Thyroid gland (tissue), 4 donors: Measurements from ENCODE around the gene HHIPL1. TPM values are rescaled to one million over a fixed set of nuclear protein-coding genes. Genes with fewer than 3 reads are reported as not detected.

Source experiments
- DNase-seq, 2 donors: peaks; one replicate each; pipeline ENCODE4 v3.0.0-alpha.2; 2019
- H3K27ac ChIP-seq, 3 donors: fragments of 200-600 bp; sonication (generic); 1 replicate in 2 of 3; 2 replicates in 1 of 3; pipeline ENCODE4 v1.5.1; 2016 to 2019; ENCODE audit warnings: mild to moderate bottlenecking in 1 of 3, moderate library complexity in 1 of 3
- H3K27me3 ChIP-seq: fragments of 200-600 bp; sonication (generic); one replicate; pipeline ENCODE4 v1.5.1; 2019
- H3K36me3 ChIP-seq, 2 donors: fragments of 200-600 bp; sonication (generic); one replicate each; pipeline ENCODE4 v1.5.1; 2016 to 2019
- H3K4me1 ChIP-seq, 2 donors: fragments of 200-600 bp; sonication (generic); one replicate each; pipeline ENCODE4 v1.5.1; 2017 to 2019
- H3K4me3 ChIP-seq, 3 donors: fragments of 200-600 bp; sonication (generic); replicated peaks in 1 of 3; 1 replicate in 2 of 3; 2 replicates in 1 of 3; pipeline ENCODE4 v1.5.1; 2016; ENCODE audit warnings: mild to moderate bottlenecking in 1 of 3
- H3K9me3 ChIP-seq: fragments of 200-600 bp; sonication (generic); one replicate; pipeline ENCODE4 v1.5.1; 2017
- POLR2A ChIP-seq, 2 donors: fragments of 450-650 bp; IDR thresholded peaks; one replicate each; pipeline ENCODE4 v1.6.1; 2017; ENCODE audit warnings: antibody characterized with exemption in 2 of 2, mild to moderate bottlenecking in 2 of 2, moderate library complexity in 1 of 2
- WGBS, 2 donors: methylation state at CpG; one replicate each; pipeline ENCODE4 v1.1.5; 2017; 5-methylcytosine and 5-hydroxymethylcytosine counted together
- intact Hi-C: fragments of 100-400 bp; cut with DNase I; formaldehyde crosslinking; loops from one replicate; pipeline ENCODE4 v1.15.1; 2023
- total RNA-seq, 4 donors: library from RNA; depleted of rRNA; stranded (reverse); fragments of >200 nt; gene quantifications; one replicate each; pipeline ENCODE4 v1.2.3, GENCODE V29; 2016
- TF ChIP-seq, protein P1 (sequence below), 6 experiments: fragments of 200-600 bp in 3 of 6; fragments of 450-650 bp in 3 of 6; sonication (generic) in 3 of 6; IDR thresholded peaks; one replicate each; pipeline ENCODE4 v1.5.1; 2016 to 2019; ENCODE audit warnings: antibody characterized with exemption in 6 of 6, mild to moderate bottlenecking in 2 of 6, inconsistent platforms in 1 of 6, moderate library complexity in 1 of 6

Gene HHIPL1
- total RNA-seq, 4 donors from 2014 or later, result 0.98 to 2.7 (median 1.1) TPM

GRCh38 chr14:99728231-99728920, 83.4 kb downstream of the HHIPL1 start:
- intact Hi-C loops, result no loop called here
- no peak for TF ChIP-seq POLR2A (IDR thresholded peaks at IDR 0.05)
- TF ChIP-seq, protein P1, sequence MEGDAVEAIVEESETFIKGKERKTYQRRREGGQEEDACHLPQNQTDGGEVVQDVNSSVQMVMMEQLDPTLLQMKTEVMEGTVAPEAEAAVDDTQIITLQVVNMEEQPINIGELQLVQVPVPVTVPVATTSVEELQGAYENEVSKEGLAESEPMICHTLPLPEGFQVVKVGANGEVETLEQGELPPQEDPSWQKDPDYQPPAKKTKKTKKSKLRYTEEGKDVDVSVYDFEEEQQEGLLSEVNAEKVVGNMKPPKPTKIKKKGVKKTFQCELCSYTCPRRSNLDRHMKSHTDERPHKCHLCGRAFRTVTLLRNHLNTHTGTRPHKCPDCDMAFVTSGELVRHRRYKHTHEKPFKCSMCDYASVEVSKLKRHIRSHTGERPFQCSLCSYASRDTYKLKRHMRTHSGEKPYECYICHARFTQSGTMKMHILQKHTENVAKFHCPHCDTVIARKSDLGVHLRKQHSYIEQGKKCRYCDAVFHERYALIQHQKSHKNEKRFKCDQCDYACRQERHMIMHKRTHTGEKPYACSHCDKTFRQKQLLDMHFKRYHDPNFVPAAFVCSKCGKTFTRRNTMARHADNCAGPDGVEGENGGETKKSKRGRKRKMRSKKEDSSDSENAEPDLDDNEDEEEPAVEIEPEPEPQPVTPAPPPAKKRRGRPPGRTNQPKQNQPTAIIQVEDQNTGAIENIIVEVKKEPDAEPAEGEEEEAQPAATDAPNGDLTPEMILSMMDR (IDR thresholded peaks at IDR 0.05), result no peak
- WGBS, 2 donors, result 89 to 93% methylated on average over 14 of the region's 16 CpGs

DNA sequence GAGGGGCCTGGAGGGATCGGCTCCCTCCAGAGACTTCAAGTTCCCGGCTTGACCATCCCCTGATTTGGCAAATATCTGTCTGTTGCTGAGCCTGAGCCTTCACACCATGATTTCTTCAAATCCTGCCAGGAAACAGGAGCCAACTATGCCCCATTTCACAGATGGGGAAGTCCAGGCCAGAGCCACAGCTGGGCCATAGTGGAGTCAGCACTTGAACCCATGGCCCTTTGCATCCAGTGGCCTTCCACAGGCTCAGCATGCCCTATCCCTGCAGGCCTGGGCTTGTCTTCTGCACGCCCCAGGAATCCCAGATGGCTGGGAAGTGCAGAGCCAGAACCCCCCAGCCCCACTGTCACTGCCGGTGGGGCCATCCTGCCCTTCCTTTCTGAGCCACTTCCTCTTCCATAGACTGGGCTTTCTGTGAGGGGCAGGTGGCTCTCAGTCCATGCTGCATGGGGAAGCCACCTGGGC, 84.1 kb downstream of the HHIPL1 start:
- H3K27ac ChIP-seq, result no peak overlapping the region
- H3K27me3 ChIP-seq, result no peaks in the 10 kb centered on the region
- no peak for DNase-seq
- no peak overlapping the region for H3K4me3 ChIP-seq
- intact Hi-C loops, result no loop called here
- 82 to 85% methylated on average over 3 to 4 of the region's 4 CpGs for WGBS, 2 donors
- no peaks in the 10 kb centered on the region for H3K9me3 ChIP-seq
- no peaks in the 10 kb centered on the region for H3K36me3 ChIP-seq
- TF ChIP-seq, protein P1 (IDR thresholded peaks at IDR 0.05), result no peak
- no peak for TF ChIP-seq POLR2A (IDR thresholded peaks at IDR 0.05)
- H3K4me1 ChIP-seq, result peaks cover 0 to 40% of the 10 kb centered on the region in 2 donors

More at GRCh38 chr14:99728231-99728920, 83.4 kb downstream of the HHIPL1 start:
- H3K27me3 ChIP-seq, result no peaks in the 10 kb centered on the region
- DNase-seq, result no peak
- H3K27ac ChIP-seq, result no peak overlapping the region
- no peaks in the 10 kb centered on the region for H3K9me3 ChIP-seq
- no peak overlapping the region for H3K4me3 ChIP-seq
- H3K4me1 ChIP-seq, result peaks cover 0 to 38% of the 10 kb centered on the region in 2 donors
- no peaks in the 10 kb centered on the region for H3K36me3 ChIP-seq

Other genes starting within 250 kb of the HHIPL1 start
- gene SETD3, start 164.3 kb upstream of the HHIPL1 start, total RNA-seq, result 100 to 1,000 TPM; 119 to 141 (median 130) TPM
- 10 to 100 TPM; 14.4 to 36.9 (median 24.4) TPM for gene CCNK, start 163.7 kb upstream of the HHIPL1 start, total RNA-seq
- gene CCDC85C, start 40.9 kb upstream of the HHIPL1 start, total RNA-seq, result 10 to 100 TPM in 3 of 4 donors, 1 to 10 TPM in 1; 8.6 to 28.3 (median 17.3) TPM
- gene CYP46A1, start 39.2 kb downstream of the HHIPL1 start, total RNA-seq, result 1 to 10 TPM in 3 of 4 donors, under 1 TPM in 1; 0.54 to 5.2 (median 1.5) TPM
- gene EML1, start 148.3 kb downstream of the HHIPL1 start, total RNA-seq, result 10 to 100 TPM; 24.2 to 58.7 (median 37.9) TPM